Muscle of arm (tissue), 12 donors: Measurements from ENCODE around the gene SEMA3B. TPM values are rescaled to one million over a fixed set of nuclear protein-coding genes. Genes with fewer than 3 reads are reported as not detected.

Source experiments
- polyA plus RNA-seq, 12 donors: library from polyadenylated mRNA; unstranded; fragments of 120-200 nt; gene quantifications; one replicate each; pipeline ENCODE4 v1.2.1, GENCODE V29; 2013; ENCODE audit not compliant: insufficient read length in 12 of 12

SEMA3B gene
- polyA plus RNA-seq, 12 donors, result 30.1 to 92.7 (median 35.2) TPM; not detected in 1

Other genes starting within 250 kb of the SEMA3B start
- gene RBM5, start 180.2 kb upstream of the SEMA3B start, polyA plus RNA-seq, result 100 to 1,000 TPM in 11 of 12 donors, not detected in 1; 122 to 278 (median 156) TPM
- 10 to 100 TPM in 9 of 12 donors, 1 to 10 TPM in 2, not detected in 1; 6.4 to 70.8 (median 14.0) TPM for gene SEMA3F, start 113.8 kb upstream of the SEMA3B start, polyA plus RNA-seq
- under 1 TPM in 3 of 12 donors, not detected in 9; 0.08 to 0.23 (median 0.21) TPM for gene GNAT1, start 77.5 kb upstream of the SEMA3B start, polyA plus RNA-seq
- 1 to 10 TPM in 10 of 12 donors, not detected in 2; 1.3 to 4.3 (median 3.1) TPM for gene SLC38A3, start 63.9 kb upstream of the SEMA3B start, polyA plus RNA-seq
- 100 to 1,000 TPM; 153 to 270 (median 174) TPM for gene GNAI2, start 32.9 kb upstream of the SEMA3B start, polyA plus RNA-seq
- 10 to 100 TPM in 10 of 12 donors, 1 to 10 TPM in 1, not detected in 1; 8.2 to 40.8 (median 26.1) TPM for gene LSMEM2, start 9.9 kb downstream of the SEMA3B start, polyA plus RNA-seq
- 10 to 100 TPM in 11 of 12 donors, not detected in 1; 33.8 to 53.7 (median 48.0) TPM for gene IFRD2, start 23.3 kb downstream of the SEMA3B start, polyA plus RNA-seq
- gene HYAL3, start 30.3 kb downstream of the SEMA3B start, polyA plus RNA-seq, result 1 to 10 TPM in 10 of 12 donors, not detected in 2; 1.2 to 4.4 (median 2.1) TPM
- gene NAA80, start 30.3 kb downstream of the SEMA3B start, polyA plus RNA-seq, result 10 to 100 TPM in 1 of 12 donors, 1 to 10 TPM in 9, not detected in 2; 4.5 to 12.5 (median 6.1) TPM
- 1 to 10 TPM in 8 of 12 donors, under 1 TPM in 2, not detected in 2; 0.95 to 3.3 (median 1.8) TPM for gene HYAL1, start 34.4 kb downstream of the SEMA3B start, polyA plus RNA-seq
- gene HYAL2, start 53.6 kb downstream of the SEMA3B start, polyA plus RNA-seq, result 10 to 100 TPM in 11 of 12 donors, not detected in 1; 30.9 to 43.9 (median 36.9) TPM
- 10 to 100 TPM in 11 of 12 donors, not detected in 1; 12.5 to 45.3 (median 15.9) TPM for gene TUSC2, start 59.1 kb downstream of the SEMA3B start, polyA plus RNA-seq
- gene RASSF1, start 71.7 kb downstream of the SEMA3B start, polyA plus RNA-seq, result 10 to 100 TPM in 11 of 12 donors, not detected in 1; 26.1 to 42.4 (median 33.0) TPM
- 1 to 10 TPM in 3 of 12 donors, under 1 TPM in 7, not detected in 2; 0.65 to 1.7 (median 0.83) TPM for gene ZMYND10, start 76.6 kb downstream of the SEMA3B start, polyA plus RNA-seq
- gene NPRL2, start 81.6 kb downstream of the SEMA3B start, polyA plus RNA-seq, result 10 to 100 TPM in 10 of 12 donors, 1 to 10 TPM in 1, not detected in 1; 7.5 to 21.8 (median 18.0) TPM
- 1 to 10 TPM in 10 of 12 donors, not detected in 2; 4.3 to 7.8 (median 6.7) TPM for gene CYB561D2, start 81.7 kb downstream of the SEMA3B start, polyA plus RNA-seq
- 10 to 100 TPM in 11 of 12 donors, not detected in 1; 19.5 to 29.1 (median 22.9) TPM for gene TMEM115, start 90.4 kb downstream of the SEMA3B start, polyA plus RNA-seq
- gene CACNA2D2, start 234.5 kb downstream of the SEMA3B start, polyA plus RNA-seq, result 10 to 100 TPM in 2 of 12 donors, 1 to 10 TPM in 9, not detected in 1; 5.0 to 12.5 (median 7.7) TPM